Liver (tissue), 9 donors: ENCODE results near the gene LCP2. TPM values are rescaled to one million over a fixed set of nuclear protein-coding genes. Genes with fewer than 3 reads are reported as not detected.

ENCODE experiments used
- DNase-seq: peaks from one replicate; pipeline ENCODE4 v3.0.0-alpha.2; 2017; ENCODE audit warnings: low spot score
- H3K27ac ChIP-seq, 2 donors: one replicate each; pipeline ENCODE4 v1.7.0; 2013; ENCODE audit warnings: inconsistent platforms in 2 of 2, low read length in 2 of 2, control low read depth in 1 of 2, low read depth in 1 of 2, mild to moderate bottlenecking in 1 of 2
- H3K27me3 ChIP-seq, 4 donors: one replicate each; pipeline versions ENCODE4 v1.6.1 to v1.7.0; 2013; ENCODE audit warnings: low read length in 3 of 4, inconsistent platforms in 1 of 4, mild to moderate bottlenecking in 1 of 4, moderate library complexity in 1 of 4; ENCODE audit not compliant: control insufficient read depth in 4 of 4, insufficient read depth in 4 of 4
- H3K36me3 ChIP-seq, 4 donors: one replicate each; pipeline versions ENCODE4 v1.6.1 to v1.7.0; 2013; ENCODE audit warnings: low read length in 3 of 4, mild to moderate bottlenecking in 3 of 4, low read depth in 1 of 4, moderate library complexity in 1 of 4; ENCODE audit not compliant: control insufficient read depth in 4 of 4, insufficient read depth in 3 of 4
- H3K4me1 ChIP-seq, 4 donors: one replicate each; pipeline versions ENCODE4 v1.6.1 to v1.7.0; 2013; ENCODE audit warnings: low read length in 3 of 4, mild to moderate bottlenecking in 3 of 4, moderate library complexity in 1 of 4; ENCODE audit not compliant: control insufficient read depth in 4 of 4, insufficient read depth in 4 of 4
- H3K4me3 ChIP-seq, 3 donors: one replicate each; pipeline versions ENCODE4 v1.6.1 to v1.7.0; 2013; ENCODE audit warnings: low read length in 3 of 3, control low read depth in 1 of 3, low read depth in 1 of 3, mild to moderate bottlenecking in 1 of 3
- H3K9ac ChIP-seq, 2 donors: one replicate each; pipeline ENCODE4 v1.7.0; 2013; ENCODE audit warnings: low read length in 2 of 2, mild to moderate bottlenecking in 2 of 2, moderate library complexity in 2 of 2, control low read depth in 1 of 2, low read depth in 1 of 2
- H3K9me3 ChIP-seq, 4 donors: one replicate each; pipeline versions ENCODE4 v1.6.1 to v1.7.0; 2013; ENCODE audit warnings: low read length in 3 of 4; ENCODE audit not compliant: control insufficient read depth in 4 of 4
- CTCF ChIP-seq: fragments of 150-350 bp; IDR thresholded peaks from 2 replicates; pipeline ENCODE4 v1.5.1; 2017; ENCODE audit warnings: improper control_type of control experiment, low read depth, low read length; ENCODE audit not compliant: missing input control
- EGR1 ChIP-seq, 2 donors: IDR thresholded peaks; 2 replicates each; pipeline ENCODE4 v1.6.1; 2016 to 2018; ENCODE audit warnings: antibody characterized with exemption in 2 of 2, low read depth in 2 of 2
- FOXA2 ChIP-seq: IDR thresholded peaks from 2 replicates; pipeline ENCODE4 v1.6.1; 2016; ENCODE audit warnings: antibody characterized with exemption
- GABPA ChIP-seq, 2 donors: IDR thresholded peaks in 1 of 2; conservative IDR thresholded peaks in 1 of 2; 2 replicates each; pipeline ENCODE4 v1.6.1; 2016; ENCODE audit warnings: antibody characterized with exemption in 2 of 2, mild to moderate bottlenecking in 1 of 2, moderate library complexity in 1 of 2
- HNF4A ChIP-seq, 2 donors: conservative IDR thresholded peaks; 2 replicates each; pipeline ENCODE4 v1.6.1; 2016; ENCODE audit warnings: antibody characterized with exemption in 2 of 2, mild to moderate bottlenecking in 2 of 2
- HNF4G ChIP-seq: IDR thresholded peaks from 2 replicates; pipeline ENCODE4 v1.6.1; 2016; ENCODE audit warnings: antibody characterized with exemption
- JUND ChIP-seq, 2 donors: IDR thresholded peaks; 2 replicates each; pipeline ENCODE4 v1.6.1; 2016; ENCODE audit warnings: antibody characterized with exemption in 2 of 2
- MAX ChIP-seq: IDR thresholded peaks from 2 replicates; pipeline ENCODE4 v1.6.1; 2016; ENCODE audit warnings: antibody characterized with exemption
- NR2F2 ChIP-seq: IDR thresholded peaks from 2 replicates; pipeline ENCODE4 v1.6.1; 2016; ENCODE audit warnings: antibody characterized with exemption
- RAD21 ChIP-seq, 2 donors: IDR thresholded peaks; 2 replicates each; pipeline ENCODE4 v1.6.1; 2016; ENCODE audit warnings: antibody characterized with exemption in 2 of 2, mild to moderate bottlenecking in 2 of 2
- RXRA ChIP-seq, 2 donors: IDR thresholded peaks; 2 replicates each; pipeline ENCODE4 v1.6.1; 2017 to 2018; ENCODE audit warnings: antibody characterized with exemption in 2 of 2, mild to moderate bottlenecking in 1 of 2
- SP1 ChIP-seq: IDR thresholded peaks from 2 replicates; pipeline ENCODE4 v1.6.1; 2018; ENCODE audit warnings: antibody characterized with exemption, mild to moderate bottlenecking
- TAF1 ChIP-seq: conservative IDR thresholded peaks from 2 replicates; pipeline ENCODE4 v1.6.1; 2016; ENCODE audit warnings: antibody characterized with exemption, mild to moderate bottlenecking
- YY1 ChIP-seq: IDR thresholded peaks from 2 replicates; pipeline ENCODE4 v1.6.1; 2016; ENCODE audit warnings: antibody characterized with exemption, mild to moderate bottlenecking
- ZBTB33 ChIP-seq: IDR thresholded peaks from 2 replicates; pipeline ENCODE4 v1.6.1; 2016; ENCODE audit warnings: antibody characterized with exemption
- WGBS: extraction: QIAGEN DNeasy Blood & Tissue Kit; methylation state at CpG from one replicate; pipeline ENCODE4 v1.1.7; 2013; 5-methylcytosine and 5-hydroxymethylcytosine counted together
- polyA plus RNA-seq, 2 donors: library from polyadenylated mRNA; stranded (reverse) in 1 of 2; unstranded in 1 of 2; fragments of 200-250 nt in 1 of 2; fragments of >200 nt in 1 of 2; fragmentation: Nextera tagmentation in 1 of 2; extraction: Ambion mirVana in 1 of 2; gene quantifications; one replicate each; pipeline versions ENCODE4 v1.2.1 to v1.2.3, GENCODE V29; 2013 to 2015
- total RNA-seq, 2 donors: library from RNA; depleted of rRNA; stranded (reverse); fragments of >200 nt; gene quantifications; one replicate each; pipeline ENCODE4 v1.2.3, GENCODE V29; 2014
- donor health status: healthy.
- donor health status: healthy.
- donor health status: healthy.
- donor health status: healthy.
- donor health status: healthy.

LCP2 gene
- total and polyA plus RNA-seq, 4 donors: 3.6 to 16.3 (median 6.7) TPM

- Histone ChIP-seq H3K27me3 (no peaks in the 10 kb centered on the region), H3K27ac (no peak overlapping the region), H3K4me3 (no peak overlapping the region), H3K4me1 (peaks cover 0 to 3% (median 0%) of the 10 kb centered on the region in 4 donors), H3K9me3 (no peaks in the 10 kb centered on the region), H3K36me3 (no peaks in the 10 kb centered on the region), H3K9ac (no peak overlapping the region)
- TF ChIP-seq EGR1 (IDR thresholded peaks at IDR 0.05; ENCODE audit: low read depth in 2 of 2) (no peak), HNF4A (conservative IDR thresholded peaks at IDR 0.05) (no peak), ZBTB33 (no peak), SP1 (no peak), NR2F2 (no peak), FOXA2 (no peak), YY1 (no peak), JUND (IDR thresholded peaks at IDR 0.05) (no peak), HNF4G (no peak), TAF1 (no peak), RXRA (IDR thresholded peaks at IDR 0.05) (no peak), MAX (no peak), GABPA (IDR thresholded peaks at IDR 0.05 in 1 of 2, conservative IDR thresholded peaks at IDR 0.05 in 1 of 2) (no peak), RAD21 (IDR thresholded peaks at IDR 0.05) (no peak)
- 94% methylated on average over 18 of the region's 18 CpGs for WGBS
- DNase-seq: no peak
These were observed 64.2 kb downstream of the LCP2 start for GRCh38 chr5:170233358-170233892.

- peaks cover 0 to 3% (median 0%) of the 10 kb centered on the region in 4 donors for H3K4me1 ChIP-seq
- no peaks in the 10 kb centered on the region for H3K9me3 ChIP-seq
- H3K4me3 ChIP-seq: no peak within 1 kb of the TSS
- no peaks in the 10 kb centered on the region for H3K36me3 ChIP-seq
- 90% methylated on average over 27 of the region's 27 CpGs for WGBS
- H3K27ac ChIP-seq: no peak within 1 kb of the TSS
- no peak for DNase-seq
- TF ChIP-seq RXRA (IDR thresholded peaks at IDR 0.05) (no peak), FOXA2 (no peak), GABPA (IDR thresholded peaks at IDR 0.05 in 1 of 2, conservative IDR thresholded peaks at IDR 0.05 in 1 of 2) (no peak), MAX (no peak), EGR1 (IDR thresholded peaks at IDR 0.05; ENCODE audit: low read depth in 2 of 2) (no peak), CTCF (no peak), RAD21 (IDR thresholded peaks at IDR 0.05) (no peak), TAF1 (no peak)
- no peaks in the 10 kb centered on the region for H3K27me3 ChIP-seq
- no peak within 1 kb of the TSS for H3K9ac ChIP-seq
These were observed 64.8 kb downstream of the LCP2 start, which contains the start of gene C5orf58 for GRCh38 chr5:170232786-170233185. Gene C5orf58 (plus strand): TSS chr5:170232985. CDS start chr5:170234977, 1,992 bp downstream.
